Progenitor cell of endocrine pancreas (in vitro differentiated cells): ENCODE results near the gene TFR2. TPM values are rescaled to one million over a fixed set of nuclear protein-coding genes. Genes with fewer than 3 reads are reported as not detected.

Experiments
- DNase-seq: peaks from one replicate; pipeline ENCODE4 v3.0.0; 2021; ENCODE audit warnings: low spot score; ENCODE audit not compliant: unreplicated experiment
- H3K27ac Mint-ChIP-seq: 2 replicates; pipeline ENCODE4 v1.8.0; 2021; ENCODE audit warnings: mild to moderate bottlenecking, moderate library complexity, mixed read lengths
- H3K27me3 Mint-ChIP-seq: 2 replicates; pipeline ENCODE4 v1.8.0; 2021; ENCODE audit warnings: mixed read lengths
- H3K36me3 Mint-ChIP-seq: 2 replicates; pipeline ENCODE4 v1.8.0; 2022; ENCODE audit warnings: mixed read lengths; ENCODE audit not compliant: insufficient read depth
- H3K4me1 Mint-ChIP-seq: 2 replicates; pipeline ENCODE4 v1.8.0; 2021; ENCODE audit warnings: low read depth, mixed read lengths
- H3K4me3 Mint-ChIP-seq: 2 replicates; pipeline ENCODE4 v1.8.0; 2021; ENCODE audit warnings: low read depth, mild to moderate bottlenecking, moderate library complexity, mixed read lengths
- H3K9me3 Mint-ChIP-seq: 2 replicates; pipeline ENCODE4 v1.8.0; 2021; ENCODE audit warnings: low read depth, mixed read lengths
- CTCF ChIP-seq: fragments of 200-600 bp; sonication (generic); IDR thresholded peaks from one replicate; pipeline ENCODE4 v1.5.0; 2021; ENCODE audit warnings: antibody characterized with exemption, mild to moderate bottlenecking; ENCODE audit not compliant: unreplicated experiment
- long read RNA-seq: library from polyadenylated mRNA; unstranded; transcript quantifications from one replicate; pipeline ENCODE4 v2.0.0, GENCODE V29; 2020
- total RNA-seq: library from RNA; stranded (reverse); gene quantifications from 2 replicates; pipeline ENCODE4 v1.2.1, GENCODE V29; 2021

TFR2 gene
- 0.62 and 0.93 TPM in 2 replicates for total RNA-seq
- long read RNA-seq, partial matches to known transcripts: 0 of 3 reads
- long read RNA-seq, other reads (novel, unspliced or antisense): 1 of 3 reads

DNA sequence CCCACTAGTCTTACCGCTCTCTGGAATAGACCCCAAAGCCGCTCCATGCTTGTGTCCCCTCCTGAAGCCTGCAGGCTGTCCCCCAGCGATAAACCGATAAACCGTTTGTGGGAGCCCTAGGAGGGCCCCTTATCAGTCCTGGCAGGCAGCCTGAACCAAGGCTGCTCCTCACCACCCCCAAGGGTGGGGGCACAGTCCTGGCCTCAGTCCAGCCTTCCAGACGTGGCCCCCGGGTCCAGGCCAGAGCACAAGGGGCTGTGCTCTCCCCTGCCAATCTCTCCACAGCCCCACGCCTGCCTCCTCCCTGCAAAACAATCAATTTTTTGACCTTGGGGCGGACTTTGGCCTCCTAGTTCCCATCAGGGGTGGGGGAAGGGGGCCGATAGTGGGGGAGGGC lies at the start of gene TFR2:
TSS of gene TFR2 (minus strand) at position 90 of the 397 bp plus-strand sequence. CDS start at position 47, 43 bp downstream.
- Mint-ChIP-seq H3K9me3 (no peaks in the 10 kb centered on the region), H3K27me3 (peaks cover 13% of the 10 kb centered on the region), H3K4me1 (peaks cover 14% of the 10 kb centered on the region), H3K36me3 (no peaks in the 10 kb centered on the region), H3K4me3 (no peak within 1 kb of the TSS), H3K27ac (no peak within 1 kb of the TSS)
- no peak for DNase-seq
- no peak for TF ChIP-seq CTCF

- Mint-ChIP-seq H3K9me3 (no peaks in the 10 kb centered on the region), H3K4me1 (peaks cover 16% of the 10 kb centered on the region), H3K27me3 (no peaks in the 10 kb centered on the region), H3K36me3 (peaks cover 4% of the 10 kb centered on the region), H3K4me3 (no peak overlapping the region), H3K27ac (peak overlapping the region; percentile 87)
- DNase-seq: no peak
- TF ChIP-seq CTCF: no peak
These were observed 48.1 kb upstream of the TFR2 start for GRCh38 chr7:100689230-100690135.

- H3K4me3 Mint-ChIP-seq: no peak overlapping the region
- peaks cover 4% of the 10 kb centered on the region for H3K36me3 Mint-ChIP-seq
- DNase-seq: no peak
These were observed 47.0 kb upstream of the TFR2 start for GRCh38 chr7:100688326-100688860.

GRCh38 chr7:100687751-100688300 lies 46.5 kb upstream of the TFR2 start:
- H3K27ac Mint-ChIP-seq: no peak overlapping the region
- H3K36me3 Mint-ChIP-seq: peaks cover 6% of the 10 kb centered on the region
- peaks cover 12% of the 10 kb centered on the region for H3K4me1 Mint-ChIP-seq
- no peak overlapping the region for H3K4me3 Mint-ChIP-seq
- no peak for TF ChIP-seq CTCF
- DNase-seq: no peak
- H3K27me3 Mint-ChIP-seq: no peaks in the 10 kb centered on the region
- no peaks in the 10 kb centered on the region for H3K9me3 Mint-ChIP-seq

More at GRCh38 chr7:100688326-100688860, 47.0 kb upstream of the TFR2 start:
- Mint-ChIP-seq H3K9me3 (no peaks in the 10 kb centered on the region), H3K4me1 (peaks cover 16% of the 10 kb centered on the region), H3K27me3 (no peaks in the 10 kb centered on the region), H3K27ac (peak overlapping the region; percentile 41)
- no peak for TF ChIP-seq CTCF

- Mint-ChIP-seq H3K27ac (no peak overlapping the region), H3K36me3 (peaks cover 6% of the 10 kb centered on the region), H3K4me3 (no peak overlapping the region), H3K4me1 (peaks cover 6% of the 10 kb centered on the region), H3K9me3 (no peaks in the 10 kb centered on the region), H3K27me3 (no peaks in the 10 kb centered on the region)
- DNase-seq: no peak
- TF ChIP-seq CTCF: no peak
These were observed 45.9 kb upstream of the TFR2 start for GRCh38 chr7:100687261-100687660.
